Hematopoietic multipotent progenitor cell treated with erythropoietin and hydrocortisone succinate and interleukin-3 and kit ligand, for 6 days (in vitro differentiated cells): ENCODE results near the gene KLHL35.
"Not testable (repeated sequence)": the region's sequence is repeated elsewhere in the genome, so short reads cannot be mapped to it uniquely, and the experiment has no call there.

Experiments
- DNase-seq: peaks from one replicate; pipeline ENCODE4 v3.0.0-alpha.2; 2015

Gene KLHL35

DNA sequence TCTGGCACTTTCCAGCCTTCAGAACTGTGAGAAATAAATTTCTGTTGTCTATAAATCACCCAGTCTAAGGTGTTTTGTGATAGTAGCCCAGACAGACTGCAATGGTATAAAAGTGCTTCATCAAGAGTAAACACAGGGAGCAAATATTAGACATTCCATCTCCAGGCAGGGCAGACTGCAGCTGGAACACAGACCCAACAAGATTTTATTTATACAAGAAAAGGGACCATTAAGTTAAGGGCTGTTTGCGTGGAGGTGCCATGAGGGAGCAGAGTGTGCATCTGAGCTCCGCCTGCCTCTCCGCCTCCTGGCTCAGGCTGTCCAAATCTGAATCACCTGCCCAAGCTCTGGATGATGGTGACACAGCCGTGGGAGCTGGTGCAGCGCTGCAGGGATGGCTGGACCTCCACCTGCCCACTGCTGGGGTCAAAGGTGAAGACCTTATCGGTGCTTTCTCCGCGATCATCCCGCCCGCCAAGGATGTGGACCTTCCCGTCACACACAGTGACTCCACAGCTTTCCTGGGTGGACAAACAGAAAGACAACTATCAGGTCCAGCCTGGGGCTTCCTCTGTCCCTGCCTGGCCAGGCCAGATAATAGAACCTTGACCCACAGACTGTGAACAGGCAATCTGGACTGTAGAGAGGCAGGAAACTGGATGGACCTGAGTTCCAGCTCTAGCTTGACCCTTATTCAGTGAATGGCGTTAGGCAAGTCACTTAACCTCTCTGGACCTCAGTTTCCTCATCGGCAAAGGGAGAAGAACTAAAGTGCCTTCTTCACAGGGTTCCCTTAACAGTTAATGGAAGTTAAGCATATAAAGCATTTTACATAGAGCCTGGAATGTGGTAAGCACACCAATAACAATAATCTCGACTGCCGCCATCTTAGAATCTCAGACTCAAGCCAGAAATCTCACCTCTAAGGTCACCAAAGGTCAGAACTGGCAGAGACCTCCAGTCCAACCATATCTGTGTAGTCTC is 10.5 kb downstream of the KLHL35 start:
- DNase-seq, result no peak

DNA sequence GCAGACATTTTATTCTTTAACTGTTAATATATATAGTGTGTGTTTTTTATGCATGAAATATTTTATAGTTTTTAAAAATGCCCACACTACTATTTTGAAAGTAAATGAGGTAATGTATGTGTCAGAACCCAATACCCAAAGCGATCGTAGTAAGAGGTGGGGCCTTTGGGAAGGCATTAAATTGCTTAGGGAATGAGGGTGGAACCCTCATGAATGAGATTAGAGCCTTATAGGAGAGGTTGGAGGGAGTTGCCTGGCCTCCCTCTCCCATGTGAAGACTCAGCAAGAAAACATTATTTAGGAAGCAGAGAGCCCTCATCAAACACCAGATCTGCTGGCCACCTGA is 11.1 kb downstream of the KLHL35 start:
- DNase-seq, result no peak

DNA sequence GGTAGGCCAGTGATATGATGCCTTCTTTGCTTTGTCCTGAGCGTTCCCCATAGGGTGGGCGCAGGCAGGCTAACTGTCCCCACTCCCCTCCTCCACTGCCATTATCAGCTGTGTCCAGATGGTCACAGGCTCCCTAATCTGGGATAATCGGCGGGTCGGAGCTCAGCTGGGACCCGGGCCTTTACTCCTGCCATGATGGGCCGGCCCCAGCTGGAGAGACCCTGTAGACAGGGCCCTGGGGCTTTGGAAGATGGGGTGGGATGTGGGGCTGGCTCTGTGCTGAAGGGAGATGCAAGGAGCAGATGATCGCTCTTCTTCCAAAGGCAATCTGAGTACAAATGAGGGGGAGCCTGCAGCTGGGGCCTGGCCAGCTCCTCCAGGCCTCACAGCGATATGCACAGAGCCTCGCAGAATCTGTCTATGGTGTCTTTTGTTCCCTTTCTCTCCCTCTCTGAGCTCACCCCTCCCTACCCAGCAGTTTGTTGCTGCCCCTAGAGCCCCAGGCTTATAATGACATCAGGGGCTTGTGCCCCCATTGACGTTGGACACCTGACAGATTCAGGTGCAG is 11.9 kb downstream of the KLHL35 start:
- no peak for DNase-seq

DNA sequence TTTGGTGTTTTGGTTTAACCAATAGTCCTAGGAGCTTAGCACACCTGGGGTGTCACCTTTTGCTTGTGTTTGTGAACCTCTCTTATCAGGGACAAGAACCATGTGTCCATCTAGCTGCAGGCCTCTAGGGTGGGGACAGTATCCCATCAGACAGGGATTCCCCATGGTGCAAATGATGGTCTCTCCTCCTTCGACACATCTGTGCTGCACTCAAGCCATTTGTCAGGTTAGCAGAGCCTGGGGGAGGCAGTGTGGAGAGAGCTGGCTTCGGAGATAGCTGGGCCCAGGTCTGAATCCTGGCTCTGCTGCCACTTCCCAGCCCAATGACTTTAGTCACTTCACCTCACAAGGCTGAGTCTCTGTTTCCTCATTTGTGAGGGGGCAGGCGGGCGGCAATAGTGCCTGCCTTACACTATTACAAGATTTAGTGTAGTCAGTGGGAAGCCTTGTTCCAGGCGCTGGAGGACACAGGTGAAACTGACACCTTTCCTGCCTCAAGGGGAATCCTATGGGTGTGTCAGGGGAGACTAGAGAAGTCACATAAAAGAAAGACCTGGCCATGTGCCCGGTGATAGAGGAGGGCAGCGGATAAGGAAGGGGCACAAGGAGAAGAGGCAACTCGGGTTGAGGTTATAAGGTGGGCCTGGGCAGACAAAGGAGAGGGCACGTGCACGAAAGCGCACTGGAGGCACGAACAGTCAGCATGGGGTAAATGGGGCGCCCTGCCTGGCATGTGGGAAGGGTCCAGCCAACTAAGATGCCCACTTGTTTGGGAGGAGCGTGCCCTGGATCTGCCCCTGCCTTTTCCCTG is 12.6 kb downstream of the KLHL35 start:
- DNase-seq, result peak; percentile 34

DNA sequence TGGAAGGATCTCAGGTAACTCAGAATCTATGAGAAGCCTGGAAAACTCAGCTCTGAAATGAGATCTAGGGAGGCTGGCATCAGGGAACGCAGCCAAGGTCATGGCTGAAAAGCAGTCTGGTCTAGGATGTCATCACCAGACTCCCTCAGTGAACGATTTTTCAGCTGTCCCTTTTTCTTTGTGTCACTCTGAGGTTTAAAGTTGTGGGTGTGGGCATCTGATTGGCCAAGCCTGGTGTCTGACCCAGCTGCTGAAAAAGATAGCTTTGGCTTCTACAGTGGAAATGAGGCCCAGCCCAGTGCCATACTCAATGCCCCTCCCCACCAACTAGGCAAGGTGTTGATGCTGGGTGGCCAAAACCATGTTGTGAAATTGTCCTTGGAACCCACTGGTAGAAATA is 19.1 kb downstream of the KLHL35 start:
- DNase-seq, result peak; percentile 83

DNA sequence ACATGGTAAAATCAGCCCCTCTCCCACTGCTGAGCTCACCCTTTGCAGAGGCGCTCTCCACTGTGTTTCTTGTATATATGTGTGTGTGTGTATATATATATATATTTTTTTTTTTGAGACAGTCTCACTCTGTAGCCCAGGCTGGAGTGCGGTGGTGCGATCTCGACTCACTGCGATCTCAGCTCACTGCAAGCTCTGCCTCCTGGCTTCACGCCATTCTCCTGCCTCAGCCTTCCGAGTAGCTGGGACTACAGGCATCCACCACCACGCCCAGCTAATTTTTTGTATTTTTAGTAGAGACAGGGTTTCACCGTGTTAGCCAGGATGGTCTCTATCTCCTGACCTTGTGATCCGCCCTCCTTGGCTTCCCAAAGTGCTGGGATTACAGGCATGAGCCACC is 19.9 kb downstream of the KLHL35 start:
- DNase-seq, result not testable (repeated sequence)

DNA sequence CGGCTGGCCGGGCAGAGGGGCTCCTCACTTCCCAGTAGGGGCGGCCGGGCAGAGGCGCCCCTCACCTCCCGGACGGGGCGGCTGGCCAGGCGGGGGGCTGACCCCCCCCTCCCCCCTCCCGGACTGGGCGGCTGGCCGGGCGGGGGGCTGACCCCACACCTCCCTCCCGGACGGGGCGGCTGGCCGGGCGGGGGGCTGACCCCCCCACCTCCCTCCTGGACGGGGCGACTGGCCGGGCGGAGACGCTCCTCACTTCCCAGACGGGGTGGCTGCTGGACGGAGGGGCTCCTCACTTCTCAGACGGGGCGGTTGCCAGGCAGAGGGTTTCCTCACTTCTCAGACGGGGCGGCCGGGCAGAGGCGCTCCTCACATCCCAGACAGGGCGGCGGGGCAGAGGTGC is 23.0 kb downstream of the KLHL35 start:
- not testable (repeated sequence) for DNase-seq

DNA sequence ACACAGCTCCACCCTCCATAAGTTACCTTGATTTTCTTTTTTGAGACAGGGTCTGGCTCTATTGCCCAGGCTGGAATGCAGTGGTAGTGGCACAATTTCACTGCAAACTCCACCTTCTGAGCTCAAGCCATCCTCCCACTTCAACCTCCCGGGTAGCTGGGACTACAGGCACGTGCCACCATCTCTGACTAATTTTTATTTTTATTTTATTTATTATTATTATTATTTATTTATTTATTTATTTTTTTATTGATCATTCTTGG is 24.1 kb downstream of the KLHL35 start:
- no peak for DNase-seq

DNA sequence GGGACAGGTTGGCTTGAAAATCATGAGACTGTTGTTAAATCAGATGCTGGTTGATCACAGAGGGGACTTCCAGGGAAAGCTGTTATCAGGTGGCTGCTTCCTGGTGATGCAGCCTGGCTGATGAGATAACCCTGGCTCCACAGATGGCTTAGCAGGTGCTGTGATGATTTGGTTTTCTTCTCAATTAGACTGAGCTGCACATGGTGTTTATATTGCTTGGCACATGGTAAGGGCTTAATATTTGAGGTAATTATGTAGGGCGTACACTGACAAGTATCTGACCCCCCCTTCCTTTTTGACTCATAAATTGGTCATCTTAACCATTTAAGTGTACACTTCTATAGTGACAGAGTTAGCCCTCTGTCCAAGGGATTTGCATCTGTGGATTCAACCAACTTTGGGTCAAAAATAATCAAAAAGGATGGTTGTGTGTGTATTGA is 26.6 kb downstream of the KLHL35 start:
- DNase-seq, result peak; percentile 82

DNA sequence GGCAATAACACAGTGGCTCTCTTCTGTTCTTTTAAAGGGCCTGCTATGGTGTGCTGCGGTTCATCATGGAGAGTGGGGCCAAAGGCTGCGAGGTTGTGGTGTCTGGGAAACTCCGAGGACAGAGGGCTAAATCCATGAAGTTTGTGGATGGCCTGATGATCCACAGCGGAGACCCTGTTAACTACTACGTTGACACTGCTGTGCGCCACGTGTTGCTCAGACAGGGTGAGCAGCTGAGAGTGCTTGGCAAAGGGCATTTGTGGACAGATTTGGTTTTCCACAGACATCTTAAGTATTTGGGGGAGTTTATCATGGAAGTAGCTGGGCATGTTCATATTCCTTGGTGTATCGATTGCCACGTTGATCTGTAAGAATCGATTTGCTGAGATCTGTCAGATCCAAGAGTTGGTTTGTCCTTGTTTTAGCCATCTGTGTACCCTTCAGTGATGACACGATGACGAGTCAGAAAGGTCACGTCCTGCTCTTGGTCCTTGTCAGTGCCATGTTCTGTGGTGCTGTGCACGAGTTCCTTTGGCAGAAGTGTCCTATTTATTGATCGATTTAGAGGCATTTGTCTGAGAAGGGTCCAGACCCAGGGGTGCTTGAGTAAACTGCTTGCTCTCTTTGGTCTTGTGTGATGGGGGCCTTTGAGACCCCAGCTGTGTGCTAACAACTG is 28.9 kb downstream of the KLHL35 start:
- no peak for DNase-seq

DNA sequence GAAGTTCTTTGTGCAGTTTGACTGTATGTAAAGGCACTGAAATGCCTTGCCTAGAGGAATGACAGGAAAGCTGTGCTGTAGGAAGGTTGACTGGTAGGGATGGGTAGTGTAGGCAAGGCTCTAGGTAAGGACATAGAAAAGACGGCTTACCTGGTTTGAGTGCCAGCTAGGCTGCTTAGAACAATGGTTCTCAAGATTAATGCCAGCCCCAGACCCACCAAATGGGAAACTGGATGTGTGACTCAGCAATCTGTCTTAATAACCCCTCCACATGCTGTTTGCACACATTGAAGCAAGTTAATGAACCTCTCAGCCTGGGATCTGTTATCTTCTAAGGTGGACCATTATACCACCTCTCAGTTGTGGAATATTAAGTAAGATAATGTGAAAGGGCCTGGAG is 30.0 kb downstream of the KLHL35 start:
- peak; percentile 58 for DNase-seq

DNA sequence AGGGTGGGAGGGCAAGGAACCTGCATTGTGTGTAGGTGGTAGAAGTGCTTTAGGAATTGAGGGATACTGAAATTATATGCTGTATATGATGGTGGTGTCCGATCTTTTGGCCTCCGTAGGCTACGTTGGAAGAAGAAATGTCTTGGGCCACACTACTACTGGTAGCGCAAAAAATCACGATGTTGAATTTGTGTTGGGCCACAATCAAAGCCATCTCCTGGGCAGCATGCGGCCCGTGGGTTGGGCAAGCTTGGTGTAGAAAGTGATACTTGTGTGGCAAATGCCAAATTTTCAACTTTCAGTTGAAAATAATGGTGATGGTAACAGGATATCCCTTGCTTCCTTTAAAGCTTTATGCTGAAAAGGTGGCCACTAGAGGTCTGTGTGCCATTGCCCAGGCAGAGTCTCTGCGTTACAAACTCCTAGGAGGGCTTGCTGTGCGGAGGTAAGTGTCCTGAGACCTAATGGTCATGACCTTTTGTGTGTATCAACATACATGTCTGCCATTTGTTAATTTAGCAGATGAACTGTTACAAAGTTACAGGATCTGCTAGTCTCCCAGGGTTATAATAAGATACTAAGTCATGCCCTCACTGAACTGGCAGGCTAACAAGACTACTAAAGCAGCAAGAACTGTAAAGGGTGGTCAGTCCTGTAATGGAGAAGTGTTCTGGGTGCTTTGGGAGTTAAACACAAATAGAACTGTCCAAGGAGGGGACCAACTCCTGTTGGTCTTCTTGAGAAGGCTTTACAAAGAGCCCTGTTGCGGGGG is 30.8 kb downstream of the KLHL35 start:
- peak; percentile 34 for DNase-seq

DNA sequence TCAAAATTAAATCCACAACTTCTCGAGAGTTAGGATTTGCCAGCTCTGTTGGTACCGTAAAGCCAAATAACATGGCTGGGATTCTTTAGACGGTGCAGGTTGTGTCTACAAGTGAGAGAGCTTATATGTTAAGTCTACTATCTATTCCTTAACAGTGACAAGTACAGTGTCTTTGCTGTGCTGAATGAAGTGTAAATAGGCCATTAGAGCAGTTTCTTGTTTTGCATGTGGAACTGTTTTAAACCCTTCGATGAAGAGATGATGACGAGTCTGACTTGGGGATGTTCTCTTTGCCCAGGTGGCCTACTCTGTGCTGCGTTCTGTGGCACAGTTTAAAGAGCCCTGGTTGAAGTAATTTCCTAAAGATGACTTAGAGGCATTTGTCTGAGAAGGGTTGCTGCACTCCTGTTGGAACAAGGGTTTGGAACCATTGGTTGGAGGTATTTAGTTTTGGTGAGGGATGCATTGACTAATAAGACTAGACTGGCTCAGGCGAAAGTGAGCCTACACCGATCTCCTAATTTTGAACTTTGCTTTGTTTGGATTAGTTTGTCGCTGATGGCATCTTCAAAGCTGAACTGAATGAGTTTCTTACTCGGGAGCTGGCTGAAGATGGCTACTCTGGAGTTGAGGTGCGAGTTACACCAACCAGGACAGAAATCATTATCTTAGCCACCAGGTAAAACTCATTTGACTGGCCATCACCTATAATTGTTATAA is 32.7 kb downstream of the KLHL35 start:
- peak; percentile 51 for DNase-seq

DNA sequence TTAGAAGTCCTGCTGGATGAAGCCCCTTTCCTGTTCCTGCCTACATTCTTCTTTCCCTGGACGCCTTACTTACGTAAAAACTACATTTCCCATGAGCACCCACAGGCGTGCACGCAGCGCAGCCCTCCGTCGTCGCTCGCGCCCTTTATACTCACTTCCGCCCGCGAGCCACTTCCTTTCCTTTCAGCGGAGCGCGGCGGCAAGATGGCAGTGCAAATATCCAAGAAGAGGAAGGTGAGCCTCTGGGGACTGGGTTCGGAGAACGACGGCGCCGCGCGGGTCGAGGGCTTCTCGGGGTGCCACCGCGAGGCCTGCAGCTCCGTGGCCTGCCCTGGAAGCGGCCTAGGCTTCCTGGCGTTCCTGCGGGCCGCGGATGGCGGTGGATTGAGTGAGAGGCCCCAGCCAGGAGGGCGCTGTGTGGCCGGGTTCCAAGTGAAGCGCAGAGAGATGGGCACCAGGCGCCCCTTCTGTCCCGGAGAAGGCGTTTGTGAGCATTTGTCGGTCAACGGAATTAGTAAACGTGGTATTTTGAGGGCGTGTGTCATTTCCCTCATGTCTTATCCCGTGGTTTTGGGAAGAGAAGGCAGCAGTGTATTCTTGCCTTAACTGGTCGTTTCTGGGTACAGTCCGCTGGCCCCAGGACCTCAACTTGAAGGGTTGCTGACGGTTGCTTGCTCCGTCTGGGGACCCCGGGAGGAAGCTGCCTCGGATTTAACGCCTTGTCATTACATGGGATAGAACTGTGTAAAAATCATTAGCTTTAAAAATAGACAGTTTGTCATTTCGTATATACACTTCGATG is 33.5 kb downstream of the KLHL35 start, which contains the start of gene RPS3:
RPS3 (plus strand) TSS at position 175 of the 802 bp plus-strand sequence; CDS start at position 205, 30 bp downstream.
- DNase-seq, result peak; percentile 97

DNA sequence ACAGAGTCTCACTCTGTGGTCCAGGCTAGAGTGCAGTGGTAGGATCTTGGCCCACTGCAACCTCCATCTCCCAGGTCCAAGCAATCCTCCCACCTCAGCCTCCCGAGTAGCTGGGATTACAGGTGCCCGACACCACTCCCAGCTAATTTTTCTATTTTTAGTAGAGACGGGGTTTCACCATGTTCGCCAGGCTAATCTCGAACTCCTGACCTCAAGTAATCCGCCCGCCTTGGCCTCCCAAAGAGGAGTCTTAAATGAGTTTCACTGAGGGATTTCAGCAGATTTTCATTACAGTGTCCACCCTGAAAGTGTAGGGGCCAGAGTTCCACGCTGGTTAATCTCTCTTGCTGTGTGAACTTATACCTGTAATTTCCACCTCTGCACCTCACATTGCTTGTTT is 34.1 kb downstream of the KLHL35 start:
- DNase-seq, result no peak

DNA sequence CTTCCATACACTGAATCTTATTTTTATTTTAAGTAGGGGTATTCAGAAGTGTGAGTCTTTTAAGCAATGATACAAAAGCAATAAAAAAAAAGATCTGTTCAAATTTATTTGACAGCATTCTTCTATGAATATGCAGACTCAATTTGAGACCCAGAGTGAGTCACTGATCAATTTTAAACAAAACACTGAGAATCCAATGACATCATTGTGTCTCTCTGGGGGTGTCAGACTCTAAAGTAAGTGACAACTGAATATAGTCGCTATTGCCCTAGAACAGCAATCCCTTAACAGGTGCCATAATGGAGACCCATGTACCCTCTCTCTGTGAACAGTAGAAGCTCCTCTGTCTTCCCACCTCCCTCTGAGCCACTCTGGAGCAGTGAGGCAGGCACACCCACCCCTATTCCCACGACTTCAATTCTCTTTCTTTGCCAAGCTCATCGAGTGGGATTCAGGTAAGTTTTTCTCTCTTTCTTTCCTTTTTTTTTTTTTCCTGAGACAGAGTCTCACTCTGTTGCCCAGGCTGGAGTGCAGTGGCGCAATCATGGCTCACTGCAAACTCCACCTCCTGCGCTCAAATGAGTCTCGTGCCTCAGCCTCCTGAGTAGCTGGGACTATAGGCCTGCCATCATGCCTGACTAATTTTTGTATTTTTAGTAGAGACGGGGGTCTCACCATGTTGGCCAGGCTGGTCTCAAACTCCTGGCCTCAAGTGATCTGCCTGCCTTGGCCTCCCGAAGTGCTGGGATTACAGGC is 38.7 kb downstream of the KLHL35 start:
- no peak for DNase-seq

DNA sequence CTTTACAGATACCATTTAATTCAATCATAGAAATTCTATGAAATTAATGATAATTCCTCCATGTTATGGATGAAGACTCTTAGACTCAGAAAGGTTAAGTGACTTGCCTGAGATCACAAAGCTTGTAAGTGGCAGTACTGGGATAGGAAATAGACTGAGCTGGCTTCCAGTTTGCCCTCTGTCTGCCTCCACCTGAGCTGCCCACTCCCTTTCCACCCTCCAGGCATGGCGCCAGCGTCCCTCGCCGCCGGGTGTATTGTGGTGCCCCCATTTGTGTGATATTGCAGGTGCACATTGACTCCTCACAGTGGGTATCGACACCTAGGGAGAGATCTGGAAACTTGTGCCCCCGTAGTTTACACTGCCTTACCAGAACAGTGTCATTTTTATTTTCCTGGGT is 43.1 kb downstream of the KLHL35 start:
- no peak for DNase-seq

DNA sequence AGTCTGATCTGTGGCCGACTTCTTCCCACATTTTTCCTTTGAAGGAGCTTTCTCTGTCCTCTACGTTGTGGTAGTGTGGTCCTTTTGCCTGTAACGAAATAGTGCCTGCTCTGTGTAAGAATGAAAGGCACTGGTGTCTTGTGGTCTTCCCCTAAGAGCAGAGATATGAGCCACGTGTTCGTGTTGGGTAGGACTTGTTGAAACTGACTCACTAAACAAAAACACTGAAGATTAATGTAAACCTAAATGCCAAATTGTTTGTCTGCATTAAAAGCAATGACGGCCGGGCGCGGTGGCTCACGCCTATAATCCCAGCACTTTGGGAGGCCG is 43.8 kb downstream of the KLHL35 start:
- no peak for DNase-seq

DNA sequence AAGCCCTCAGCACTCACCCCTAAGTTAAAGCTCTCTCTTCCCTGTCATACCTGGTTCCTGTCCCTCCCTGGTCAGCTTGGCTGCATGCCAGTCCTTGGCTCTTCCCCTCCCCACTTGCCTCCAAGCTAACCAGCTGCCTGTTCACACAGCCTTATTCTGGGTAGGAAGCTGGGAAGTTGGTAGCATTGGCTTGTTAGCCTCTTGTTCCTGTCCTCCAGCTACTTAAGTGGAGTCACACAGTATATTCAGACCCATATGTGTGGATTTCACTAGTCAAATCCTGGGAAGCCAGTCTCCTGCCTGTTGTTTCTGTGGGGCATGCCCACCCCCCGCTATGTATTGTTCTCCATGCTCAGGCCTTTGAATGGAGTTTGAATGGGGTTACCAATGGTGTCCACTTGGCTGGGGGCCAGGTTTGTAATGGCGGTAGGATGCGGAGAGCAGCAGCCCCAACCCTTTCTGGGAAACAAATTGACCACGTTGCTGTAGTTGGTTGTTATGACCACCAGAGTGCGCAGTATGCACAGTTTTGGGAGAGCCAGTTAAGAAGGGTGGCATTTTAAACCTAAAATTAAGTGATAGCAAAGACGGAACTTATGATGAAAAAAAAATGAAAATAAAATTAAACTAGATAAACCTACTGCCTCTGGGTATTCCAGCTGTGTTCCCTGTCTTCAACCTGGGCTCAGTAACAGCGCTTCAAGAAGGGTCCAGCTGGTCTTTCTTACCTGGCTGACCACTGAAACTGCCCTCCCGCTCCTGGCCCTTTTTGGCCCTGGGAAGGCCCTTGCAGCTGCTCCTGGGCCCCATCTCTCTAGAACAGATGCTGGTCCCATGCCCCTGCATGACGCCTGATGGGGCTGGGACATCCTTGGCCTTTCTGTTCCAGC is 44.4 kb downstream of the KLHL35 start:
- DNase-seq, result peak; percentile 93
